HG02852 (cell line): ENCODE measurements around the gene SASH1.

Experiments
- ATAC-seq: cut with Tn5 transposase; IDR thresholded peaks from one replicate; pipeline ENCODE4 v1.9.1; 2021; ENCODE audit warnings: mild to moderate bottlenecking, moderate library complexity; ENCODE audit not compliant: unreplicated experiment

The SASH1 gene

GRCh38 chr6:148398678-148399077 is 56.0 kb downstream of the SASH1 start:
- no peak for ATAC-seq

- no peak for ATAC-seq
Observed at GRCh38 chr6:148401571-148401970, 58.9 kb downstream of the SASH1 start.

DNA sequence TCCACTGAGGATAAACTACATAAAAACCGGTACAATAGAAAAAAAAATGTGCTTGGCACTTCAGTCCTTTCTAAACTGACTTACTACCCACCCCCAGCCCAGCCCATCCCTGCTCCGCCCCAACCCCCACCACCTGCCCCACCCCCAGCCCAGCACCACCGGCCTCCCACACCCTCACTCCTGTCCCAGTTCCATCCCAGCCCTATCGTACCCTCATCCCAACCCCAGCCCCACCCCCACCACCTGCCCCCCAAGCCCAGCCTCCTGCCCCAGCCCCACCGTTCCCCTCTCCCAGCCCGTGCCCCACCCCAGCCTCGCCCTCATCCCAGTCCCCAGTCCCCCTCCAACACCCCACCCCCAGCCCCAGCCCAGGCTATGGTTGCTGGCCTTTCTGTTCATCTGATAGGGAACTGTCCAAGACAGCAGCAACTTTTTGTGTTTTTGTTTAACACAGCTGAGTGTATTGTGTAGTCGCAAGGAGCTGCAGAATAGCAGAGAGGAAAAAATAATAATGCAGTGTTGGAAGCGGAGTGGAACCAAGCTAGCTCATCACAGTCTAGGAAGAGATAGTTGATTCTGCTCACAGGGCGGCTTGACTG is 61.9 kb downstream of the SASH1 start:
- no peak for ATAC-seq

- no peak for ATAC-seq
Observed at GRCh38 chr6:148405894-148406293, 63.3 kb downstream of the SASH1 start.

DNA sequence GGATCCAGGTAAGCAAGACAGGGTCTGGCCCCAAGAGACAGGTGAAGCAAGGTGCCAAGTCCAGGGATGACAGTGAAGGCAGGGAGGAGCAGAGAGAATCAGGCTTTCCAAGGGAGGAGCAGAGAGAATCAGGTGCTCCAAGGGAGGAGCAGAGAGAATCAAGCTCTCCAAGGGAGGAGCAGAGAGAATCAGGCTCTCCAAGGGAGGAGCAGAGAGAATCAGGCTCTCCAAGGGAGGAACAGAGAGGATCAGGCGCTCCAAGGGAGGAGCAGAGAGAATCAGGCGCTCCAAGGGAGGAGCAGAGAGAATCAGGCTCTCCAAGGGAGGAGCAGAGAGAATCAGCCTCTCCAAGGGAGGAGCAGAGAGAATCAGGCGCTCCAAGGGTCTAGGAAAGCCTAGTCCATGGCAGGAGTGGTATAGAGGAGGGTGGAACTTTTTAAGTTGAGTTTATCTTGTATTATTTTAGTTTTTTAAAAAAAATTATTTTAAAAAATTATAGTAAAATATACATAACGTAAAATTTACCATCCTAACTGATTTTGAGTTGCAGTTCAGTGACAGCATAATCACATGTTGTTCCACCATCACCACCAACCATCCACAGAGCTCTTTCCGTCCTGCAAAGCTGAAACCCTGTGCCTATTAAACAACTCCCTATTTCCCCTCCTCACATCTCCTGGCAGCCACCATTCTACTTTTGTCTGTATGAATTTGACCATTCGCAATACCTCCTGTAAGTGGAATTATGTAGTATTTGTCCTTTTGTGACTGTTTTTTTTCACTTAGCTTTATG is 64.1 kb downstream of the SASH1 start:
- ATAC-seq: no peak

DNA sequence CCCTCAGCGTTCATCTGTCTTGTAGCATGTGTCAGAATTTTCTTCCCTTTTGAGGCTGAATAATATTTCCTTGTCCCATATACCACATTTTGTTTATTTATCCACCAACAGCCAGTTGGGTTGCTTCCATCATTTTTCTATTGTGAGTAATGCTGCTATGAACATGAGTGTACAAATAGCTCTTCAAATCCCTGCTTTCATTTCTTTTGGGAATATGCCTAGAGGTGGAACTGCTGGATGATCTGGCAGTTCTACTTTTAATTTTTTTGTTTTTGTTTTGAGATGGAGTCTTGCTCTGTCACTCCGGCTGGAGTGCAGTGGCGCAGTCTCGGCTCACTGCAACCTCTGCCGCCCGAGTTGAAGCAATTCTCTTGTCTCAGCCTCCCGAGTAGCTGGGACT is 64.7 kb downstream of the SASH1 start:
- ATAC-seq: no peak

DNA sequence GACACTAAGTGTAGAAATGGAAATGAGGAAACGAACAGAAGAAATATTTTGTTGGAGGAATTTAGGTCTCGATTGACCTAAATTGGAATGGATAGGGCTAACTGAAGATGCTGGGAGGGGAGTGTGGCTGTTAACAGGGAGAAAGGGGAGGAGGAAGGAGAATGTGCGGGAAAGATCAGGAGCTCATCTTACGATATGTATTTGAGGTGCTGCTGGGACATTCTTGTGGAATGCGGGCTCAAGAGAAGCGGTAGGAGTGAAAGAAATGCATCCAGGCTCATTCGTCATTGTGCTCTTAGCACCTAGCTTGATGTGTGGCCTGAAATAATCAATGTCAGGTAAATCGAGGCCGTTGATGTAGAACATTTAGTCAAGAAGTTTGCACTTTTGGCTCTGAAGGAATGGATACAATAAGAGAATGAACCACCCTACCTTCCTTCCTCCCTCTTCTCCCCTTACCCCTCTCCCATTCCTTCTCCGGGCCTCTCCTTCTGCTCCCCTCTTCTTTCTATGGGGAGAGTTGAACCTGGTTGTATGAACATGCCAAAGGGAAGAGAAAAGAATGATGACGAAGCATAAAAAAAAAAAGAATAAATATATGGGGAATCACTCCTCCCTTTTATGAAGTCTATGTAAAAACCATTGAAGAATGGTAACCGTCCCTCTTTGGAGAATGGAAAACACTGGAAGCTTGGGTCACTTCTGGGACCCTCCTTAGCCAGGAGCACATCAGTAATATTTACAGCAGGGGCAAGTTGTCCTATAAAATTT is 70.9 kb downstream of the SASH1 start:
- ATAC-seq: no peak

GRCh38 chr6:148414092-148414489 is 71.5 kb downstream of the SASH1 start:
- no peak for ATAC-seq

- no peak for ATAC-seq
Observed at GRCh38 chr6:148414836-148415235, 72.2 kb downstream of the SASH1 start.

DNA sequence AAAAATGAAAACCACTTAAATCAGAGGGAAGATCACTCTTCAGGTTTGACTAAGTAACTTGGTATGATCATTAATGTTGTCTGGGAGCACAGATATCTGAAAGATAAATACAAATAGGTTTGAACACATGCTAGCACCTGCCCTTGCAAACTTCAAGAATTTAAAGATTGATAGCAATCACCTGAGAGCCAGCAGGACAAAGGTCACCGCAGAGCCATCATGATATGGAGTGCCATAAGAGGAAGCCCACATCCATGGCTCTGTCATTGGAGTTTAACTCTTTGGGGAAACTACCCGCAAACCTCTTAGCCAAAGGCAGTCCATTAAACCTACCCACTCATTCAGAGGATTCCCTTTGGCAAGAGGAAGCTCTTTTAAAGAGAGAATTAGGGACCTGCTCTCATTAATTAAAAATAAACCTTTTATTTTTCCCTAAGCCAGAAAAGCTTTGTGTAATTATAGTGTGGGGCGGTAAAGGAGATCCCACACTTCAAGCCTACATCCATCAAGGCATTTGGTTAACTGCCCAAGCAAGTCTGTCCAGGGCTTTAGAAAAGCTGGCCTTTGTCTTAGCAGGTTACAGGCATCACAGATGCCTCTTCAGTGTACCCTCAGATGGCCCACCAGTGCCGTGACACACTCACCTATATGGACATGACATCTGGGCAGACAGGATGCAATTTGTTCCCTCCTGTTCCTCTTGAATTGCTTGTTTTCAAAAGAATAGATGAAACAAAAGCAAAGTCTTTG is 73.0 kb downstream of the SASH1 start:
- no peak for ATAC-seq

DNA sequence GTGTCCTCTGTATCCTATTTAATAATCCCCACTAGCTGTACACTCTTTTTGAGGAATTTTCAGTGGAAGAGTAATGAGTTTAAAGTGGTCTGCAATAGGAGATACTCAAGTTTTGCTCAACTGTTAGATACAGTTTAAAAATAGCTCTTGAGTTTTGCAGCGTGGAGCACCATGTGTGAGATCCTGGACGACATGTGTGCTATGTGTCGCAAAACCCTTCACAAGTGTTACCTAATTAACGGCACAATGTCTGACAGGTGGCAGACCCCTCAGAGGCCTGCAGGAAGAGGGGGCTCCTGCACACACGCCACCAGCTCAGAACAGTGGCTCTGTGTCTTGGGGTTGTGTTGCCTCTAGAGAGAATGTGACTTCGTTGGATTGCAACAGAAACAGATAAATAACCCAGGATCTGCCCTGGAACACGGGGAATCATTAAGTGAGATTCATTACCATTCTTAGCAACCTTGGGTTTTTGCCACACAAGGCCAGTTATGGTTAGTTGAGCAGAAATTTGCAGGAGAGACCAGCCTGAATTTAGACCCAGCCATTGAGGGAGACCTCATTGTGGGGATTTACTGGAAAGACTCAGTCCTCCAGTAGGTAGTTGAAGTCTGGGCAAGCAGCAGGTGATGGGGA is 73.8 kb downstream of the SASH1 start:
- no peak for ATAC-seq

- ATAC-seq: no peak
Observed at GRCh38 chr6:148417045-148417444, 74.4 kb downstream of the SASH1 start.

DNA sequence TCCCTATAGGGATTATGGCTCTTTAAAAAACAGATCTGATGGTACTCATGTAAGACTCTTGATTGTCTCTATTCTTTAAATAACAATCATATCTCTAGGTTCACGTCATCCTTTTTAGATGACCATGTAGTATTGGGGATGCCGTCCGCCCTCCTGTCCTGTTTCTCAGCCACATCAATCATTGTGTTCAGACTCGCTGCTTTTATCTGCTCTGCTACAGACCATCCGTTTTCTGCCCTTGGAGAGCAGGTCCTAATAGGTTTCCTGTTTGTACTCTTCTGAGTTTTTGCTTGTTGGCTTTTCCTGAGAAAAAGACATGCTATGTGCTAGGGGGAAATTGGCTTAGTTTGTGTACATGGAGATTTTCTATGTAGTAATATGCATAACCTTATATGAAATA is 76.8 kb downstream of the SASH1 start:
- ATAC-seq: no peak

DNA sequence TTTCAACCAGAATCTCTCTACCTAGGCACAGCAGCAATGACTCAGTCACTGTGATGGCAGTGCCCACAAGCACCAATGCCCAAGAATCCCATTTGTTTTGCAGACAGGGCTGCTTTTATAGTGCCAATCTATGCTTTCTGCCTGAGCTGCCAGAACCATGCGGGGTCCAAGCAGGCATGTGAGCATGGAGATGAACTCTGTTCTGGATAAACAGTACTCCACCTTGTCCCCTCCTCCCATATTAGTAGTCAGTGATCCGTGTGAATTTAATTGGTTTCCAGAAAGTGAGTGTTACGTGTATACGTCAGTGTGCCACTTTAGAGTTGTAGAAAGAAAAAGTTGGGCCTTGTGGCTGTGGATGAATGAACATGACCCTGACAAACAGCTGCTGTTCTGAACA is 79.4 kb downstream of the SASH1 start:
- no peak for ATAC-seq

DNA sequence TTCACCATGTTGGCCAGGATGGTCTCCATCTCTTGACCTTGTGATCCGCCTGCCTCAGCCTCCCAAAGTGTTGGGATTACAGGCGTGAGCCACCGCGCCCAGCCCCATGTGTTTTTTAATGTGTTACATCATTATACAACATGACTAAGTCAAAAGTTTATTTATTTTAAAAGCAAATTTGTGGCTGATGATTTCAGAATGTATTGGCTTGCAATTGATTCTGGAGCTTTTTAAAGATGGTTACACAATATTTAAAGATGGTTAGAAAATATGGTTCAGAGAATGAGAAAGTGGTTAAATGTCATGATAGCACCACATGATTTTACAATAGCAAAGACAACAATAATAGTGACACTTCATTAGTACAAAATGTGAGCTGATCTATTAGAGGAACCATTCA is 80.5 kb downstream of the SASH1 start:
- ATAC-seq: no peak

DNA sequence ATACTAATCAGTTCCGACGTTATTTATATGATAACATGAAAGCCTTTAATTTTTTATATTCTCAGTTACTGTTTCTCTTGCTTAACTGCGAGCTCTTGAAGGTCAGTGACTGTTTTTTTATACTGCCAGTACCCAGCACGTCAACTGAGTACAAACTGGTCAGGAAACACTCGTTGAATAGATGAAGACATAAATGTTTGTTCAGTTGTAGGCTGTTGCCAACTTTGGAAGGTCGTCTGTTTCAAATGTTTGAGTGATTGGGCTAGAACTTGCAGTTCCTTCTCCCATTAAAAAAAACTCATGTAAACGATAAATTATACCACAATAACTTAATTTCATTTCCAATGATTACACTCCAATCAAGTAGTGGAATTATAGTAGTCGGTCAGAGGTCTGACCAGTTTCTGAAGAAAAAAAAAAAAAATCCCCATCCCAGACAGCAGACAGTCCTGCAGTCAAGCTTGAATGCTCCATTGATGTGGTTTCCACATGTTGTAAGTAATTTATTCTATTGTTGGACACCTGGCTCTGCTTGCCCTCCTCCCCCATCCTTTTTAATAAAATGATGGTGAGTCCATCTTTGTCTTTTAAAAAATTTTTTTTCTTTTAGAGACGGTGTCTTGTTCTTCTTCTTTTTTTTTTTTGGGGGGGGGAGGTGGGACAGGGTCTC is 81.1 kb downstream of the SASH1 start:
- ATAC-seq: no peak

DNA sequence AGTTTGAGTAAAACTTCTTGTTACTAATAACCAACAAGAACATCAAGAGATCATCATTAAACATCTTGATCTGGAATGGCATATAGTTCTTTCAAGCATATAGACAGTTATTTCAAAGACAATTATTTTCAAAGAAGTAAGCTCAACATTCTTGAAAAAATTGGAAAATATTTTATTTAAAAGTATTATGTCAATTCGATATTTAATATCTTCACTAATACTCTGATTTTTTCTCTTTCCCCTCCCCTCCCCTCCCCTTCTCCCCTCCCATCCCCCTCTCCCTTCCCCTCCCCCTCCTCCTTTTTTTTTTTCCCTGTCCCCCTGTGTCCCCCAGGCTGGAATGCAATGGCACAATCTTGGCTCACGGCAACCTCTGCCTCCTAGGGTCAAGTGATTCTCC is 82.8 kb downstream of the SASH1 start:
- ATAC-seq: no peak

GRCh38 chr6:148426317-148426977 is 83.8 kb downstream of the SASH1 start:
- ATAC-seq: no peak

- no peak for ATAC-seq
Observed at GRCh38 chr6:148427333-148427732, 84.7 kb downstream of the SASH1 start.

- no peak for ATAC-seq
Observed at GRCh38 chr6:148429423-148429822, 86.8 kb downstream of the SASH1 start.
